NCI-H1694 treated with DMSO at 0.1 percent for 48 hours (cell line): ENCODE data around the gene SLC44A5.
A peak's percentile ranks its signal among the peaks of the same experiment; 100 is the strongest.
"Not testable (repeated sequence)": the region's sequence is repeated elsewhere in the genome, so short reads cannot be mapped to it uniquely, and the experiment has no call there.

Experiments used
- DNase-seq: peaks from one replicate; lab custom pipeline; 2025; lab: John Stamatoyannopoulos, UW

SLC44A5 gene

DNA sequence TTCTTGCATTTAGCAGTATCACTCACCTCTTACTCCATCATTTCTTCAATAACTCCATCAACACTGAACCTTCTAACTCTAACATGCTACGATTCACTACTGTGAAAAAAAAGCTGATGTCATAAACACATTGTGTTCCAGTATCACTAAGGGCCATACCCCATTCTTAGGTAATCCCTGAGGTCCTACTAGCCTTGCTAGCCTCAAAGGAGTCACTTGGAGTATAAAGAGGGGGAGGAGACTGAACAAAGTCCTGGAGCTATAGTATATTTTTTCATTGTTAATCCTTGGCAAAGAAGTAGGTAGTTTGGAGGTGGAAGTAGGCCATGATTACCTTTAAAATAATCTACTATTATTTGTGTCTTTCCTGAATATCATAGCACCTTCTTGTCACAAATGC, at the start of gene SLC44A5:
SLC44A5 (minus strand) TSS at position 101 of the 400 bp plus-strand sequence. CDS start 69,667 bp downstream, outside the sequence.
- no peak for DNase-seq

DNA sequence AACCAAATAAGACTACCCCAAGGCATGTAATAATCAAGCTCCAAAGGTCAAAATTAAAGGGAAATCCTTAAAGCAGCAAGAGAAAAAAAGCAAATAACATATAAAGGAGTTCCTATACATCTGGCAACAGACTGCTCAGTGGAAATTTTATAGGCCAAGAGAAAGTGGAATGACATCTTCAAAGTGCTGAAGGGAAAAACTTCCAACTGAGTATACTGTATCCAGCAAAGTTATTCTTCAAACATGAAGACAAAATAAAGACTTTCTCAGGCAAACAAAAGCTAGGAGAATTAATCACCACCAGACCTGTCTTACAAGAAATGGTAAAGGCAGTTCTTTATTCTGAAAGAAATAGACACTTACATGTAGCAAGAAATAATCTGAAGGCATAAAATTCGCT, 45.0 kb upstream of the SLC44A5 start:
- no peak for DNase-seq

DNA sequence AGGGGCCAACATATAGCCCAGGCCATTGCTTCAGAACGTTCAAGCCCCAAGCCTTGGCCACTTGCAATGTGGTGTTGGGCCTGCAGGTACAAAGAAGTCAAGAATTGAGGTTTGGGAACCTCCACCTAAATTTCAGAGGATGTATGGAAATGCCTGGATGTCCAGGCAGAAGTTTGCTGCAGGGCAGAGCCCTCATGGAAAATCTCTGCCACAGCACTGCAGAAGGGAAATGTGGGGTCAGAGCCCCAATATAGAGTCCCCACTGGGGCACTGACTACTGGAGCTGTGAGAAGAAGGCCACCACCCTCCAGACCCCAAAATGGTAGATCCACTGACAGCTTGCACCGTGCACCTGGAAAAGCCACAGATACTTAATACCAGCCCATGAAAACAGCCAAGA, 36.3 kb upstream of the SLC44A5 start:
- DNase-seq: not testable (repeated sequence)

DNA sequence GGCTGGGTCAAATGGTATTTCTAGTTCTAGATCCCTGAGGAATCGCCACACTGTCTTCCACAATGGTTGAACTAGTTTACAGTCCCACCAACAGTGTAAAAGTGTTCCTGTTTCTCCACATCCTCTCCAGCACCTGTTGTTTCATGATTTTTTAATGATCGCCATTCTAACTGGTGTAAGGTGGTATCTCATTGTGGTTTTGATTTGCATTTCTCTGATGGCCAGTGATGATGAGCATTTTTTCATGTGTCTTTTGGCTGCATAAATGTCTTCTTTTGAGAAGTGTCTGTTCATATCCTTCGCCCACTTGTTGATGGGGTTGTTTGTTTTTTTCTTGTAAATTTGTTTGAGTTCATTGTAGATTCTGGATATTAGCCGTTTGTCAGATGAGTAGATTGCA, 34.2 kb upstream of the SLC44A5 start:
- not testable (repeated sequence) for DNase-seq

- DNase-seq: no peak
Observed at GRCh38 chr1:75643460-75643859, 32.5 kb upstream of the SLC44A5 start.

DNA sequence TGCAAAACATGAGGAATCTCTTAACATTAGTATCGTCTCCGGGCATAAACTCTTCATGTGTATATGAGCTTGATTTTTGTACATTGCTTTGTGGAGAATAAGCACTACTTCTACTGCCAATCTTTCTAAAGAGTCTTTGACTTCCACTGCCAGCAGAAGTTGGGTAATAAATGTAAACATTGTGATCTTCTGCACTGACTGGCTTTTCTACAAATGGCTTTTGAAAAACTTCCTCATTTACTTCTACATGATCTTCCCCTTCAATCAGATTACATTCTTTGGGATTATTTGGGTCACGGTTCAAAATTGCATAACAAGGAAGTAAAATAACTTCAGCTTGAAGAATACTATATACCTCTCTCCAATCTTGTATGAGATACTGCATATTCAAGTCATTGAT, 30.4 kb upstream of the SLC44A5 start:
- no peak for DNase-seq

DNA sequence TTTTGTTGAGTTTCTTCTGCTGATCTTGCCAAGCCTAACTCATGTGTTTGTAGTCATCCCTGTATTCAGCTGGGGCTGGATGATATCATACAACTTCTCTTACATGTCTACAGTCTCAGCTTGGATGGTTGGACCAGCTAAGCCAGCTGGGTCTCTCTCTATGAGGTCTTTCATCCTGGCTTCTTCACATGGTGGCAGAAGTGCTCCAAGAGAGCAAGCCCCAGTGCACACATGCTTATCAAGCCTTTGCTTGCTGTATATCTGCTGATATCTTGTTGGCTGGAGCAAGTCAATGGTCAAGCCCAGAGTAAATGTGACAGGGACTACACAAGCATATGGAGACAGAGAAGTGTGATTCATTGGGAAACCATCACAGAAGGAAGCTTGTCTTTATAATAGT, 29.2 kb upstream of the SLC44A5 start:
- no peak for DNase-seq

DNA sequence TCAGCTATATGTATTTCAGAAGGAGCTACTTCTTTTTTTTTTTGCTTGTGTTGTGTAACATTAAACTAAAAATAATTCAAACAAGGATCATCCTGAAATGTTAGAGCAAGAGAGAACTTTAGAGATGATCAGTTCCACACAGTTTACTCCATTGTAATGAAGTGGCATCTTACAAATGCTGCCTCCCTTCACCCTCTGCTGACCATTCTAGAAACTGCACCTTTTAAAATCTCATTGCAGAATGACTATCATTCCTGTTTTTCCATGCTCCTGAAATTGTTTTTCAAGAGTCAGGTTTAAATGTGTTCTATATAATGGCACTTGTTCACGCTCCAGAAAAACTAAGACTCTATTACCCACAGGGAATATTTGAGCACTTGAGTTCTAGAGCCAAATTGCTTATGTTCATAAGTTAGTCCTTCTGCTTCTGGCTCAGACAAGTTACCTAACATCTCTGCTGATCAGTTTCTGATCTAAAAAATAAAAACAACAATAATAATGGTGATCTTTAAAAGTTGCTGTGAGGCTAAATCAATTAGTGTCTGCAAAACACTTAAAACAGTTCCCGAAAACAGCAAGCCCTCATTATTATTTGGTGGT, 21.5 kb upstream of the SLC44A5 start:
- DNase-seq: peak; percentile 60

DNA sequence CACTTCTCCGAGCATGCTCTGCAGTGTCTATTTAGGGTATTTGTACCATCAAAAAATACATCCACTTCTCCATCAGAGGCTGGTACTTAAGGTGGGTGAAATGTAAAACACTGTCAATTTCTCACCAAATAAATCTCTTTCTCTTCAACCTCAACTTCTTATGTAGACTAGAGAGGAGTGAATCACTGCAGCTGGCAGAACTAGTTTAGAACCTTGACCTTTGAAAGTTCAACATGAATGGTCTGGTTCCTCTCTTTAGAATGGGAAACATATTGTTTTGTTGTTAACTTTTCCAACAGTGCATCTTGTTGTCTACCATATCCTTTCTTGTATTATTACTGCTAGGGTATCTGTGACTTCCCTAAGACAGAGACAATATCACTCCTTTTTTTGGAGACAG, 20.1 kb upstream of the SLC44A5 start:
- no peak for DNase-seq

GRCh38 chr1:75630004-75630594, 19.2 kb upstream of the SLC44A5 start:
- DNase-seq: no peak

GRCh38 chr1:75625795-75626194, 14.9 kb upstream of the SLC44A5 start:
- no peak for DNase-seq

- no peak for DNase-seq
Observed at GRCh38 chr1:75618382-75618781, 7.5 kb upstream of the SLC44A5 start.

- no peak for DNase-seq
Observed at GRCh38 chr1:75616436-75617433, 5.8 kb upstream of the SLC44A5 start.

DNA sequence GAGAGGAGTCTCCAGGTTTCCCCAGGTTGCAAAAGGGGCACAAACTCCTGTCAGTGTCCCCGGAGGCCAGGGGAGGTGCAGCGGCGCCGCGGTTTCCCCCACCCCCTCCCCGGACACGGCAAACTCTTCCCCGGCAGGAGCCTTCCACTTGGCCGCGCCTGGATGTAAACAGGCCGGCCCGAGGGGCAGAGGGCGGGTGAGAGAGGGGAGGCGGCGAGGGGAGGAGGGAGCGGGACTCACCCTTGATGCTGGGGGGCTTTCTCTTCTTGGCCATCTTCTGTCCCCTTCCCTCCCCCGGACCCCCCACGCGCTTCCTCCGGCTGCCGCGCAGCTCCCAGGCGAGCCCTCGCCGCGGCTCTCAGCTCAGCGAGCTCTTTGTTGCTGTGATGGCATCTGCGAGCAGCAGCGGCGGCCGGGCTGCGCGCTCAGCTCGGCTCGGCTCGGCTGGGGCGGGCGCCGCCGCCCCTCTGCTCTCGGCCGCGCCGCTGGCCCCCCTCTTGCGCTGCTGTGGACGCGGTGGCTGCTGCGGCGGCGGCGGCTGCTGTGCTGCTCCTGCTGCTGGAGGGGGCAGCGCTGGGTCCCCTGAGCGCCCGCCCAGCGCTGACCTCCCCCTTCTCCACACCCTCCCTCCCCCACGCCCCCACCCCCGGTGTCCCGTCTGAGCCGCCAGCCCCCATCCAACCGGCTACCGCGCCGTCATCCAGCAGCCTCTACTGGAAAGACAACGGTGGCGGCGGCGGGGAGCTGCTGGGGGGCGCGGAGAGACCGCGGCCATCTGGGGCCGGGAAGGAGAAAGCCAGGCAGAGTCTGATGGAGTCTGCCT, 4.9 kb upstream of the SLC44A5 start:
- DNase-seq: peak; percentile 24

- no peak for DNase-seq
Observed at GRCh38 chr1:75614399-75614756, 3.5 kb upstream of the SLC44A5 start.

DNA sequence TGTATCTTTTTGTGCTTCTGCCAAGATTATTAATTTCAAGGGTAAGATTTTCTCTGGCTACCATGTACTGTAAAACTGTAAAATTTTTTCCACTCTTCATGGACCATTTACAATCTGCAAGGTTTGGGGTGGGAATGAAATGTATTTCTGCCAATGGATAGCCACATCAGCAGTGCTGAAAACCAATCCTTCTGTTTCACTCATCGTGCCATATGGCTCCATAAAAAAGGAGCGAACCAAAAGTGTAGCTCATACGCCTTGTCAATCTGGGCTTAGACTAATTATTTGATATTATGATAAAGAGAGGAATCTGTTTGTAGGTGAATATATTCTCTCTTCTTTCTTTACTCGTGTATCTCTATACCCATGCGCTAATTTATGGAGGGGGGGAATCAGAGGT, 3.0 kb upstream of the SLC44A5 start:
- DNase-seq: peak; percentile 79

- peak; percentile 8 for DNase-seq
Observed at GRCh38 chr1:75612976-75613375, 2.1 kb upstream of the SLC44A5 start.

- no peak for DNase-seq
Observed at GRCh38 chr1:75602486-75602885, 8.4 kb downstream of the SLC44A5 start.

DNA sequence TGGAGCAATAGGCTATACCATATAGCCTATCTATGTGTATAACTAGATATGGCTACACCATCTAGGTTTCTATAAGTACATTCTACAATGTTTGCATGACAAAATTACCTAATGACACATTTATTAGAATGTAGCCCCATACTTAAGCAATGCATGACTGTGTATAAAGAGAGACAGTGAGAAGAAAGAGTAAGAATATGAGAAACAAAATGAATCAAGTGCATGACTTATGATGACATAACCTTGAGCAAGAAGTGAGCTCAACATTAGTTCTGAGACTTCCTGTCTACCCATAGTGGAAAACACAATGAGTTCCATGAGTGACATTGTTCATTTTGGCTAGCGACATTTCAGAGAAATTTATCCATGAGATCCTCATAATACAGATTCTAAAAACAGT, 10.1 kb downstream of the SLC44A5 start:
- DNase-seq: no peak

- no peak for DNase-seq
Observed at GRCh38 chr1:75594327-75594726, 16.6 kb downstream of the SLC44A5 start.

- DNase-seq: not testable (repeated sequence)
Observed at GRCh38 chr1:75593457-75593856, 17.5 kb downstream of the SLC44A5 start.

DNA sequence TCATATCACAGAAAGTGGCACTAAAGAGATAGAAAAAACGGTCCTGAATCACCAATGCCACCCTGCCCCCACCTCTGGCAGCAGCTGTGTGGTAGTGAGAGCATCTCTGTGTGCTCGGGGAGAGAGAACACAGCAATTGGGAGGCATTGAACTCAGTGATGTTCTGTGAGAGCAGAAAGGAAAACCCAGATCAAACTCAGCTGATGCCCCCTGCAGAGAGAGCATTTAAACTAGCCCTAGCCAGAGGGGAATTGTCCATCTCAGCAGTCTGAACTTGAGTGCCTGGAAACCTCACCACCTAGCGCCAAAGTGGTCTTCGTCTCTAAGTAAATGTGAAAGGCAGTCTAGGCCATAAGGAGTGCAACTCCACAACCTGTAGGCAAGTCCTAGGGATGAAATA, 21.3 kb downstream of the SLC44A5 start:
- no peak for DNase-seq
